ENCODE results near the gene SEMA5B. TPM values are rescaled to one million over a fixed set of nuclear protein-coding genes. Genes with fewer than 3 reads are reported as not detected.

Gene SEMA5B
- total RNA-seq, 2 donors from 2014 or later, result 0.40 TPM; not detected in 1

DNA sequence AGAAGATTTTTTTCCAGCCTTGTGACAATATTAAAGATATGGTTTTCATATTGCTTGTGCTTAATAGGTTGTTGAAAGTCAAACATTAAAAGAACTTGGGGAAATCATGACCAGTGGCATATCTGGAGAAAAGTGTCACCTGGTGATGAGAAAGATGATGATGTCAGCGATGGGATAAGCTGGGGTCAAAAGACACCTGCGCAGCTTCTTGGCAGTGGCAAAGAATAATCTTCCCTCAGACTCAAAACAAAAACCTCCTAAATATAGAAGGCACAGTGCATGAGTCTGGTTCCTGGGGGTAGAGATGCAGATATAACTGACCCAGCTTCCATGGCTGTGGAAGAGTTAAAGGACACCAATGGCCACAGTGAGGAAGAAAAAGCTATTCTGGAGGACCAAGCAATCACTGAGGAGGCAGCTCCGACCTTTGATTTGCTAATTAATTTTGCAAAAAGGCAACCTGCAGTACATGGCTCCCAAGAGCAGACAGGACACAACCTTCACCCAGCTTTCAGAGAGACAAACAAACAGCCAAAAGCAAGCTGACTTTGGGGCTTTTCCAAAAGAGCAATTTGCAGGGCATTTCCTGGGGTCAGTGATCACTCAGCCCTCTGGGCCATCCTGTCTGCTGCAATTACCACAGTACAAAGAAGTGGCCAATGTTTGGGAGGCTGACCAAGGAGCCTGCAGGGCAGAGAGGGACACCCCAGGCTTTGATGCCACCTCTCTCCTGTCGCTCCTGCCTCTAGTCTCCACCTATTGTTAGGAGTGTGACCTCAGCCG lies 17.6 kb upstream of the SEMA5B start:
- no peaks in the 10 kb centered on the region for H3K9me3 Mint-ChIP-seq
- H3K27ac Mint-ChIP-seq, result no peak overlapping the region
- no peaks in the 10 kb centered on the region for H3K36me3 Mint-ChIP-seq (ENCODE audit: low read depth)
- no peak overlapping the region for H3K4me3 Mint-ChIP-seq
- H3K27me3 Mint-ChIP-seq, result peaks cover 17% of the 10 kb centered on the region
- H3K4me1 Mint-ChIP-seq, result no peaks in the 10 kb centered on the region
- no peak for ATAC-seq (replicated peaks)

GRCh38 chr3:123042413-123042812 lies 14.8 kb upstream of the SEMA5B start:
- Mint-ChIP-seq H3K27ac (no peak overlapping the region), H3K27me3 (peaks cover 36% of the 10 kb centered on the region), H3K9me3 (no peaks in the 10 kb centered on the region), H3K4me3 (no peak overlapping the region), H3K4me1 (no peaks in the 10 kb centered on the region), H3K36me3 (ENCODE audit: low read depth) (no peaks in the 10 kb centered on the region)
- no peak for ATAC-seq (replicated peaks)

GRCh38 chr3:123039178-123039577 lies 11.6 kb upstream of the SEMA5B start:
- no peak for ATAC-seq (replicated peaks)
- Mint-ChIP-seq H3K27ac (no peak overlapping the region), H3K36me3 (ENCODE audit: low read depth) (no peaks in the 10 kb centered on the region), H3K9me3 (no peaks in the 10 kb centered on the region), H3K27me3 (peaks cover 52% of the 10 kb centered on the region), H3K4me3 (no peak overlapping the region), H3K4me1 (no peaks in the 10 kb centered on the region)

GRCh38 chr3:123038751-123039150 lies 11.2 kb upstream of the SEMA5B start:
- Mint-ChIP-seq H3K36me3 (ENCODE audit: low read depth) (no peaks in the 10 kb centered on the region), H3K4me3 (no peak overlapping the region), H3K27me3 (peaks cover 55% of the 10 kb centered on the region), H3K27ac (no peak overlapping the region), H3K9me3 (no peaks in the 10 kb centered on the region), H3K4me1 (no peaks in the 10 kb centered on the region)
- ATAC-seq (replicated peaks), result no peak

- peaks cover 50% of the 10 kb centered on the region for H3K27me3 Mint-ChIP-seq
- no peak for ATAC-seq (replicated peaks)
- H3K4me1 Mint-ChIP-seq, result no peaks in the 10 kb centered on the region
- no peaks in the 10 kb centered on the region for H3K36me3 Mint-ChIP-seq (ENCODE audit: low read depth)
- no peaks in the 10 kb centered on the region for H3K9me3 Mint-ChIP-seq
- H3K27ac Mint-ChIP-seq, result no peak overlapping the region
- no peak overlapping the region for H3K4me3 Mint-ChIP-seq
Observed at GRCh38 chr3:123037015-123037375, 9.4 kb upstream of the SEMA5B start.

DNA sequence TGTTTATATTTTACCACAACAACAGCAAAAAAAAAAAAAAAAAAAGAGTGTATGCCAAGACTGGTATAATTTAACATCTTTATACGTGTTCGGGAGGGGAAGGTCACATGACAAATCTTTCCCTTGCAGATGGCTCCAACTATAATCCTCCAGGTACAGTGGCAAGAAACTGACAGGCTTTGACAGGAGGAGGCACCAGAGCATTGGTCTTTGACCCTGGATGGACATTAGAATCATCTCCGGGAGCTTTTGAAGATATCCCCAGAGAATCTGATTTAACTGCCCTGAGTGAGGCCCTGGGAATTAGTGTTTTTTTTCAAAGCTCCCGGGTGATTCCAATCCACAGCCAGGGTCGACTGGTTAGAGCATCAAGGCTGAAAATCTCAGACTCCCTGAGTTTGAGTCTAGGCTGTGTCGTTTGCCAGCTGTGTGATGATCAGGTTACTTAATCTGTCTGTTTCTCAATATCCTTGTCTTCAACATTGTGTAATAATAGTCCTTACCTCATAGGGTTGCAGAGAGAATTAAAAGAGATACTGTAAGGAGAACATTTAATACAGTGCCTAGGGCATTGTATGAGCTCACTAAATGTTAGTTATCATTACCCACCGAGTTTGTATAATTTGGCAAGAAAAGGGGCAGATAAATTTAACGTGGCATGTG lies 8.9 kb upstream of the SEMA5B start:
- peaks cover 50% of the 10 kb centered on the region for H3K27me3 Mint-ChIP-seq
- ATAC-seq (replicated peaks), result no peak
- H3K4me3 Mint-ChIP-seq, result no peak overlapping the region
- no peaks in the 10 kb centered on the region for H3K36me3 Mint-ChIP-seq (ENCODE audit: low read depth)
- H3K9me3 Mint-ChIP-seq, result no peaks in the 10 kb centered on the region
- H3K27ac Mint-ChIP-seq, result no peak overlapping the region
- H3K4me1 Mint-ChIP-seq, result no peaks in the 10 kb centered on the region

GRCh38 chr3:123034996-123035395 lies 7.4 kb upstream of the SEMA5B start:
- H3K4me3 Mint-ChIP-seq, result no peak overlapping the region
- H3K9me3 Mint-ChIP-seq, result no peaks in the 10 kb centered on the region
- ATAC-seq (replicated peaks), result no peak

GRCh38 chr3:123034120-123034519 lies 6.6 kb upstream of the SEMA5B start:
- Mint-ChIP-seq H3K4me3 (no peak overlapping the region), H3K27me3 (peaks cover 48% of the 10 kb centered on the region)
- no peak for ATAC-seq (replicated peaks)

More at GRCh38 chr3:123034996-123035395, 7.4 kb upstream of the SEMA5B start:
- Mint-ChIP-seq H3K4me1 (no peaks in the 10 kb centered on the region), H3K36me3 (ENCODE audit: low read depth) (no peaks in the 10 kb centered on the region), H3K27me3 (peaks cover 46% of the 10 kb centered on the region), H3K27ac (no peak overlapping the region)

DNA sequence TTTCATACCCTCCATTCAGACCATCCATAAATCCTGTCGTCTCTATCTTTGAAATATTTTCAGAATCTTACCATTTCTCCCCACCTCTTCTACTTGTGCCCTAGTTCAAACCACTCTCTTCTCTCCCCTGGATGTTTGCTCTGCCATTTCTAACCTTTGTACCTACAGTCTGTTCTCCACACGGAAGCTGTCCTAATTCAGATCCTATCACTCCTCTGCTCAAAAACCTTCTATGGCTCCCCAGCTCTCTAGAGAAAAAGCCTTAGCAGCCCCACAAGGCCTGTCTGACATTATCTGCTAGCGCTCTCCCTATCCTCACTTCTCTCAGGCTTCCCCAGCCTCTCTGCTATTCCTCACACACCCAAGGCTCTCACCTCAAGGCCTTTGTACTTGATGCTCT lies 4.5 kb upstream of the SEMA5B start:
- H3K4me3 Mint-ChIP-seq, result no peak overlapping the region
- H3K27ac Mint-ChIP-seq, result no peak overlapping the region
- ATAC-seq (replicated peaks), result no peak
- H3K27me3 Mint-ChIP-seq, result peaks cover 42% of the 10 kb centered on the region
- H3K9me3 Mint-ChIP-seq, result no peaks in the 10 kb centered on the region
- H3K4me1 Mint-ChIP-seq, result no peaks in the 10 kb centered on the region
- H3K36me3 Mint-ChIP-seq (ENCODE audit: low read depth), result no peaks in the 10 kb centered on the region

More at GRCh38 chr3:123034120-123034519, 6.6 kb upstream of the SEMA5B start:
- Mint-ChIP-seq H3K27ac (no peak overlapping the region), H3K4me1 (no peaks in the 10 kb centered on the region), H3K9me3 (no peaks in the 10 kb centered on the region), H3K36me3 (ENCODE audit: low read depth) (no peaks in the 10 kb centered on the region)

GRCh38 chr3:123031051-123031450 lies 3.5 kb upstream of the SEMA5B start:
- Mint-ChIP-seq H3K27ac (no peak overlapping the region), H3K4me3 (no peak overlapping the region), H3K36me3 (ENCODE audit: low read depth) (no peaks in the 10 kb centered on the region), H3K27me3 (peaks cover 40% of the 10 kb centered on the region), H3K9me3 (no peaks in the 10 kb centered on the region), H3K4me1 (peaks cover under 1% of the 10 kb centered on the region)
- no peak for ATAC-seq (replicated peaks)

- Mint-ChIP-seq H3K9me3 (no peaks in the 10 kb centered on the region), H3K36me3 (ENCODE audit: low read depth) (no peaks in the 10 kb centered on the region), H3K27me3 (peaks cover 46% of the 10 kb centered on the region), H3K4me3 (peak overlapping the region; percentile 59), H3K4me1 (peaks cover 4% of the 10 kb centered on the region), H3K27ac (no peak overlapping the region)
- peak; percentile 34 for ATAC-seq (replicated peaks)
Observed at GRCh38 chr3:123028233-123028828, 768 bp upstream of the SEMA5B start.

DNA sequence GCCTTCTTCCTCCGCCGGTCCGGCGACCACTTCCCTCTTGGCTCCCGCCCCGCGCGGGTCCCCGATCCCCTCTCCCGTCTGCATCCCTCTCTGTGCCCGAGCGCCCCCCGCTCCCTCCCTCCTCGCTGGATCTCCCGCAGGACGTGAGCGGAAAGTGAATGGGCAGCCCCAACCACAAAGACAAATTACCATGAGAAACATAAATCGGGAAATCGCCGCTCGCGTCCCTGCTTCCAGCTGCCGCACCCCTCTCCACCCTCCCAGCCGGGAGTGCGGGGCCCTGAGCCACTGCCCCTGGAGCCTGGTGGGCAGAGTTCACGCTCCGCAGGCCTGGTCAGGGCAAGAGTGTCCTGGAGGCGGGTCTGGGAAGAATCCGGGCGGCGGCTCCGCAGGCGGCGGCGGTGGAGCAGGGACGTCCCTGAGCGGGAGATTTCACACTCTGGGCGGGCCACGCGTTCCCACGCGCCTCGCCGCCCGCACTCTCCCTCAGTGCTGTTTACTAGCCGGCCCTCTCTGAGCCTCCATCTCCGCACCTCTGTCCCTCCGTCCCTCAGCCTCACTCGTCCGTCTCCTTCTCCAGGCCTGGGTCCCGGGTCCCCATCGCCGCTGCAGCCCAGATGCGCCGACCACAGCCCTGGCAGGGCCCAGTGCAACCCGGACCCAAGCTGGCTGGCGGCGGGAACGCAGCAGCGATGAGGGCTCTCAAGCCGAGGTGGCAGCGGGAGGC lies 835 bp downstream of the SEMA5B start:
- Mint-ChIP-seq H3K36me3 (ENCODE audit: low read depth) (no peaks in the 10 kb centered on the region), H3K4me1 (peaks cover 4% of the 10 kb centered on the region), H3K27me3 (peaks cover 57% of the 10 kb centered on the region), H3K27ac (no peak overlapping the region), H3K4me3 (peak overlapping the region; percentile 52), H3K9me3 (no peaks in the 10 kb centered on the region)
- peak; percentile 16 for ATAC-seq (replicated peaks)

GRCh38 chr3:123025642-123026521 lies 1.7 kb downstream of the SEMA5B start:
- H3K4me1 Mint-ChIP-seq, result peaks cover 4% of the 10 kb centered on the region
- peak overlapping the region; percentile 52 for H3K4me3 Mint-ChIP-seq
- H3K36me3 Mint-ChIP-seq (ENCODE audit: low read depth), result no peaks in the 10 kb centered on the region
- peaks cover 60% of the 10 kb centered on the region for H3K27me3 Mint-ChIP-seq
- H3K27ac Mint-ChIP-seq, result no peak overlapping the region
- ATAC-seq (replicated peaks), result no peak
- no peaks in the 10 kb centered on the region for H3K9me3 Mint-ChIP-seq

- Mint-ChIP-seq H3K9me3 (no peaks in the 10 kb centered on the region), H3K4me3 (no peak overlapping the region), H3K27ac (no peak overlapping the region), H3K4me1 (peaks cover 4% of the 10 kb centered on the region), H3K27me3 (peaks cover 61% of the 10 kb centered on the region), H3K36me3 (ENCODE audit: low read depth) (no peaks in the 10 kb centered on the region)
- ATAC-seq (replicated peaks), result no peak
Observed at GRCh38 chr3:123024056-123024455, 3.5 kb downstream of the SEMA5B start.

Data from activated T-helper 17 cell treated with anti-CD3 and anti-CD28 coated beads, Interleukin-2, amount 50 U/mL, for 72 hours (primary cell).